Daoy (cell line): ENCODE measurements around the gene TBXT. TPM values are rescaled to one million over a fixed set of nuclear protein-coding genes. Genes with fewer than 3 reads are reported as not detected.
A peak's percentile ranks its signal among the peaks of the same experiment; 100 is the strongest.
"Not testable (repeated sequence)": the region's sequence is repeated elsewhere in the genome, so short reads cannot be mapped to it uniquely, and the experiment has no call there.

Source experiments
- DNase-seq: peaks from one replicate; pipeline ENCODE4 v3.0.0-alpha.2; 2015; ENCODE audit warnings: low read depth
- total RNA-seq: library from RNA; depleted of rRNA; stranded (reverse); fragments of >200 nt; shearing (Covaris generic); gene quantifications from 2 replicates; pipeline ENCODE4 v1.2.3, GENCODE V29; 2014; rRNA removed

Gene TBXT, protein sequence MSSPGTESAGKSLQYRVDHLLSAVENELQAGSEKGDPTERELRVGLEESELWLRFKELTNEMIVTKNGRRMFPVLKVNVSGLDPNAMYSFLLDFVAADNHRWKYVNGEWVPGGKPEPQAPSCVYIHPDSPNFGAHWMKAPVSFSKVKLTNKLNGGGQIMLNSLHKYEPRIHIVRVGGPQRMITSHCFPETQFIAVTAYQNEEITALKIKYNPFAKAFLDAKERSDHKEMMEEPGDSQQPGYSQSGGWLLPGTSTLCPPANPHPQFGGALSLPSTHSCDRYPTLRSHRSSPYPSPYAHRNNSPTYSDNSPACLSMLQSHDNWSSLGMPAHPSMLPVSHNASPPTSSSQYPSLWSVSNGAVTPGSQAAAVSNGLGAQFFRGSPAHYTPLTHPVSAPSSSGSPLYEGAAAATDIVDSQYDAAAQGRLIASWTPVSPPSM
- 0.57 TPM in 1 of 2 replicates, not detected in the other for total RNA-seq

DNA sequence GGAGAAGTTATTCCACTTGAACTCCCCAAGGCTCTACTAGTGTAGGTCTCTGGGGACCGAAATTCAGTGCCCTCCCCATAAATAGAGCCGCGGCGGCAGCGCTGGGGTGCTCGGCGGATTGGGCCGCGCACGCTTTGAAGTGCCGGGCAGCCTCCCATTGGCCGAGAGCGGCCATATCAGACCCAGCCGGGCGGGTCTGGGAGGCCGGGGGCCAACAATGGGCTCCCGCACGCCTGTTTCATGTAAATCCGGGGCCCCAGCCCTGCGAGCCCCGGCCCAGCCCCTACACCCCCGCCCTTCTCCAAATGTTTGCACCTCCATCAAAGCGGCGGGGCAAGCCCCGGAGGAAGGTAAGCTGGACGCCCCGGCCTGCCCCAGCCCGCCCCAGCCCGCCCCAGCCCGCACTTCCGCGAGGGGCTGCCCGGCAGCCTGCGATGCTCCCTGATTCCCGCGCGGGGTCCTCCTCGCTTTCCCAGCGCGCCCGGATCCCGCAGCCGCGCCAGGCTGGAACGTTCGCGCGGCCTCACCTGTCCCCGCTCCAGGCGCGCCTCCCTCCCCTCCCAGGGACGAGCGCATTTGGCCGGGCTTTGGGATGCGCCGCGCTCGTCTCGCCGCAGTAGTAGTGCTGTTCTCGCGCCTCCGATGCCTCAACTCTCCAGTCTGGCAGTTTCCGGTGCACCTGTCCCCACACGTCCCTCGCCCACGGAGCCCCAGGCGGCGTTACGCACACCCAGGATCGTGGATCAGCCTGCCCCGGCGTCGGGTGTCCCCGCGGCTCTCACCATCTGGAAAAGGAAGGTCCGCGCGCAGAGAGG is at the start of gene TBXT:
TSS of gene TBXT (minus strand) at position 51 of the 815 bp plus-strand sequence. CDS start 260 bp downstream, outside the sequence.
- peak; percentile 13 for DNase-seq

DNA sequence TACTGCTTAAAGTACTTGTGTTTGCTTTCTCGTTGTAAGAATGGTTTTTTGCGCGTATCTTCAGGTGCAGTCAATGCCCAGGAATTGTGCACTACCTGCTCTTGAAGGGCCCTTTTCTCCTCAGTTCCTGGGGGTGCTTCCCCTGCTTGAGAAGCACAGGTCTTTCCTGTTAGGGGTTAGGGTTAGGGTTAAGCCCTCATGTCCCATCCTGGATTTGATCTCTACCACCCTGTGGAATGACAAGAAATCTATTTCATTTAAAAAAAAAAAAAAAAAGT is 39.6 kb upstream of the TBXT start:
- DNase-seq = no peak

DNA sequence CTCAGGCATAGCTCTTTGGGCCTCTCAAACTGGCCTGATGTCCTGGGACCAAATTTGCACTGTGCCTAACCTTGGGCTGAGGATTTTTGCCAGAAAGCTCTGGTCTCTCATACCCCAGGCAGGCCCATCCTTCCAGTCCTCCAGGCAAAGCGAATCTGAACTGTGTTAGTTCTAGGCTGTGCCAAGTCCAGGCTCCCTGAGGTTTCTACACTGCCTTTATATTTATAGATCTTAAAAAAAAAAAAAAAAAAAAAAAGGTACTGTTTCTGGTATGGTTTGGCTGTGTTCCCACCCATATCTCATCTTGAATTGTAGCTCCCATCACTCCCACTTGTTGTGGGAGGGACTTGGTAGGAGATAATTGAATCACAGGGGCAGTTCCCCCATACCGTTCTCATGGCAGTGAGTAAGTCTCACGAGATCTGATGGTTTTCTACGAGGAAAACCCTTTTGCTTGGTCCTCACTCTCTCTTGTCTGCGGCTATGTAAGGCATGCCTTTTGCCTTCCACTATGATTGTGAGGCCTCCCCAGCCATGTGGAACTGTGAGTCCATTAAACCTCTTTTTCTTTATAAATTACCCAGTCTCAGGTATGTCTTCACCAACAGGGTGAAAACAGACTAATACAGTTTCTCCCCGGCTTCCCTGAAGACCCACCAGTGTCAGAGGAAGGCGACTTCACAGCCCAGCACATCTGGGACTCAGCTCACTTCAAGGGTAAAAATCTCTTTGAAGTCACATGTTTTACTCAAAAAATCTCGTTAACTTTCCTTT is 39.0 kb upstream of the TBXT start:
- DNase-seq = no peak

DNA sequence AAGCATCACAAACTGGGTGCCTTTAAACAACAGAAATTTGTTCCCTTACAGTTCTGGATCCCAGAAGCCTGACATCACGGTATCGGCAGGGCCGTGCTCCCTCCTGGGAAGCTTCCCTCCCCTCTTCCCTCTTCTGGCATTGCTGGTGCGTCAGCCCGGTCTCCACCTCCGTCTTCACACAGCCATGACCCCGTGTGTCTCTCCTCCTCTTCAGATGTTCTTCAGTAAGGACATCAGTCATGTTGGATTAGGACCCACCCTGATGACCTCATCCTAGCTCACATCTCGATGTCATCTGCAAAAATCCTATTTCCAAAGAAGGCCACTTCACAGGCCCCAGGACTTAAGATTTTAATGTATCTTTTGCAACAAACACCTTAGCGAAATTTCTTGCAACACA is 38.4 kb upstream of the TBXT start:
- DNase-seq = no peak

DNA sequence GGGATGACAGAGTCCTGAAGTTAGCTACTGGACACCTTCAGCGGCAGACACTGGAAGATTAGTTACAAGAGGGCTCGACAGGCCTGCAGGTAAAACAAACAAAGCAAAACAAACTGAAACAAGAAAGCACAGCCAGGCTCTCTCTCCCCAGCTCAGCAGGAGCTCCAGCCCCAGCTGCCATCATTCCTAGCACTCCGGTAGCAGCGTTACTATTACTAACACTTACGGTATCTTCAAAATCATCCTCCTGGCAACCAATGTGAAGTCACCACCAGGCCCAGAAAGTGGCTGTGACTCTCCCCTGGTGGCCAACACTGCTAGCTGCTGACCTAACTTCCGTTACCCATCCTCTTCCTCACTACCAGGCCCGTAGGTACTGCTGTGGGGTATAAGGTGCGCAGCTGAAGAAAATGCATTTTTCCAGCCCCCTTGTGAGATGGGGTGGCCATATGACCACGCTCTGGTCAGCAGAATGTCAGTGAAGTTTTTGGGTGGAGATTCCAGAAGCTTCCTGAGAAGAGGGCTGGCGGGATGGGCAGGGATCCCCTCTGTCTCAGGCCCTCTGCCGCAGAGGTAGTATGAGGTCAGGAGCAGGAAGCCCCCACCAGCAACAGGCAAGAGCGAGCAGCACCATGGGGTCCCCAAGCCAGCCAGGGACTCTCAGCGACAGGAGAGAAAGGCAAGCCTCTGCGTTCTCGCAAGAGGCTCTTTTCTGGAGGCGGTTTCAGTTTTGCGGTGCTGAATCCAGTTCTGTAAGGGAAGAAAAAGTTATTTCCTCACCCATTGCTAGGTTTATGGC is 37.4 kb upstream of the TBXT start:
- no peak for DNase-seq

DNA sequence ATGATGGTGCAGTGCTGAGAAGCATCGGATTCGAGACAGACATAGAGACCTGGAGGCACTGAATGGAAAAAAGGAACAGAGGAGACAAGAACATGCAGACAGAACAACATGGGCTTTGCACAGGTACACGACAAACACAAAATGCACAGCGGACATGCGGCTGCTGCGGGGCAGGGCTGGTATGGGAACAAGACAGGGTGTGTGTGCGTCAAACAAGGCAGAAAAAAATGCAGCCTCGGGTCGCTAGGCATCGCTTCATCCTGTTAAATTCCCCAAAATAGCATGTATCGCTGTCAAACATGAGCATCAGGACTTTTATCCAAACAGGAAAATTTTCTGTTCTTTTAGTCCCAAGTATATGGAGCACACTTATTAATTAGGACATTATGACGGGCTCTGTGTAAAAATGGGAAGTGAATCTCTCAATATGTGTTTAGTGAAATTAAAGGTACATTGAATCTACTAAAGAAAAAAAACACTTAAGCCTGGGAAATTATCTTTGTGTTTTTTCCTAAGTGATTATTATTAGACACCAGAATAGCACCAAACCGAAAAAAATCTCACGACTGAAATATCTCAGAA is 36.1 kb upstream of the TBXT start:
- no peak for DNase-seq

DNA sequence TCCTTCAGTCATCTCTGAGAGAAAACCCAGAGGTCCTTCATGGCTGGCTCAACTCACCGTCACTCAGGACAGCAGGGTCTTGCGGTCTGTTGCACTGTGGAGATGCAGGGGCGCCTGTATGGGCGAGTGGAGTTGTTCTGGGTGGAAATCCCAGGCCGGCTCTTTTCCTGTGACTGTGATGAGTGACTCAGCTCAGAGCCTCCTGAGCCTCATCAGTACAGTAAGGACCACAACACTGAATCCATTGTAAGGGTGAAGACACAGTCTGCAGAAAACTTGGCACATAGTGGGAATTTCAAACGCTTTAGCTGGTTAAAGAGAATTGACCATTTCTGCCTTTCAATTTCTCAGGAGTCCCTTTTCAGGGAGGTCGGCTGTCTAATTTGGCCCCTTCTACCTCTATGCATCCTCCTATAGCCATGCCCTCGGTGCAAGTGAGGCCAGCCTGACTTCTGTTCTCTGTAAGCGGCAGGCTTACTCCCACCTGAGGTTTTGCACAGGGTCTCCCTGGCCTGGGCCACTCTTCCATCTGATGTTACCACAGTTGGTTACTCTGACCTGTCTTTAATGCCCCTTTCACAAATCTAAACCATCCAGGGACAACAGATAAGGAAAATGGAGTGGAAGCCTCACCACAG is 35.5 kb upstream of the TBXT start:
- DNase-seq = no peak

DNA sequence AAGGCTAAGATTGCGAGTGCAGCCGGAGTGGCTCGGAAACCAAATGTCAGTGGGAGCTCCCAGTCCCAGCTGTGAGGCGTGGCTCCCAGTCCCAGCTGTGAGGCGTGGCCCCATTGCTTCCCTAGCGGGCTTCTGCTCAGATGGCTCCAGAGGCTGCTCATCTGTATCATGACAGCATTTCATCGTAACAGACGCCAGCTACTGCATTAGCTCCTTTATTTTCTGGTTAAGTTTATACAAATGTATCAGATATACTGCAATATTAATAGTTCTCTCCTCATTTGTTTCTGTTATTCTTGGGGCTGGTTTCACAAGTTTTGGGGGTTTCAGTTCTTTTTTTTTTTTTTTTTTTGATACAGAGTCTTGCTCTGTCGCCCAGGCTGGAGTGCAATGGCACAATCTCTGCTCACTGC is 34.7 kb upstream of the TBXT start:
- no peak for DNase-seq

DNA sequence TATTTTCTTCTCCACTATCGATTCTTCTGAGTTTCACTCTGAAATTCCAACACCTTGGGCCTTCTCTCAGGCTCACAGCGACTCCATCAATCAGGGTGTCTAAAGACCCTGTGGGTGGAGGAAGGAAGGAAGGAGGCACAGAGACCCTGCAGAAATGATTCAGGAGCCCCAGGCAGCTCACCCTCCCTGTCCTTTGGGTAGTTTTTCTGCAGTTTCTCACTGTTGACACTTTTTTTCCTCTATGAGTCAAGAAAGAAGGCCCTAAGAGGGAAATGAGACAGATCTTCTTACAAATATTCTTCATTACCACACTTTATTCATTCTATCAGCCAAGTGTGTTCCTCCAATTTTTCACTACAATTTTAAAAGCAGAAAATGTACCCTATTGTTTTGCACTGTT is 34.2 kb upstream of the TBXT start:
- DNase-seq = no peak

DNA sequence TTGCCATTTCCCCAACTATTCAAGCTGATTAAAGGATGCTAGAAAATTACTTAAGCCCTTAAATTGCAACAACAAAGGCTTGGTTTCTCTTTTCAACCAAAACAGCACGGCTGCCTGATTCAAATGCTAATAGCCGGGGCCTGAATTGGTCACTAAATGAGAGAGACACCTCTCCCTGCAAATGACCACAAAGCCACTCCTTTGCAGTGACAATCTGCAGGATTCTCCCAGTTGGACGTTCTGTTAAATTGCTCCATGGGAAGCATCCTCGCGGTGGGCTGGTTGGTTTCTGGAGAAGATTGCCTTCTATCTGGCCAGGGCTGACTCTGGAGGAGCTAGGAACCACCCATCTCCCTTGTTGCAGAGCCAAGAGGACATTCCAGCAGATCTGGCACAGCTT is 29.7 kb upstream of the TBXT start:
- no peak for DNase-seq

DNA sequence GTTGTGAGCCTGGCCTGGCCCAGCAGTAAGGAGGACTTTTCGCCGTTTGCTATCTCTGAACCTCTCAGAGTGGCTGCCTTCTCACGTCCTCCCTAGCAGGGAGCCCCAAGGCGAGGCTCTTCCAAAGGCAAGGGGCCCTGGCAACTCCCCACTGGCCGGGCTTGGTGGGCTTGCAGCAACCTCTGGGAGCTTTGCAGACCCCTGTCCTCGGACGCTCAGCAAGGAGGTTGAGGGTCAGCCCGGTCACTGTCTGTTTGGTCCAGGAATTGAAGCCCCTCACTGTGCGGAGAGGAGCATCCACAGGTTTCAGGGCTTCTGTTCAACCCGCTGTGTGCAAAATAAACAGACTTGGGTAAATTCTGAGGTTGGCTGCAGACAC is 28.2 kb upstream of the TBXT start:
- DNase-seq = no peak

DNA sequence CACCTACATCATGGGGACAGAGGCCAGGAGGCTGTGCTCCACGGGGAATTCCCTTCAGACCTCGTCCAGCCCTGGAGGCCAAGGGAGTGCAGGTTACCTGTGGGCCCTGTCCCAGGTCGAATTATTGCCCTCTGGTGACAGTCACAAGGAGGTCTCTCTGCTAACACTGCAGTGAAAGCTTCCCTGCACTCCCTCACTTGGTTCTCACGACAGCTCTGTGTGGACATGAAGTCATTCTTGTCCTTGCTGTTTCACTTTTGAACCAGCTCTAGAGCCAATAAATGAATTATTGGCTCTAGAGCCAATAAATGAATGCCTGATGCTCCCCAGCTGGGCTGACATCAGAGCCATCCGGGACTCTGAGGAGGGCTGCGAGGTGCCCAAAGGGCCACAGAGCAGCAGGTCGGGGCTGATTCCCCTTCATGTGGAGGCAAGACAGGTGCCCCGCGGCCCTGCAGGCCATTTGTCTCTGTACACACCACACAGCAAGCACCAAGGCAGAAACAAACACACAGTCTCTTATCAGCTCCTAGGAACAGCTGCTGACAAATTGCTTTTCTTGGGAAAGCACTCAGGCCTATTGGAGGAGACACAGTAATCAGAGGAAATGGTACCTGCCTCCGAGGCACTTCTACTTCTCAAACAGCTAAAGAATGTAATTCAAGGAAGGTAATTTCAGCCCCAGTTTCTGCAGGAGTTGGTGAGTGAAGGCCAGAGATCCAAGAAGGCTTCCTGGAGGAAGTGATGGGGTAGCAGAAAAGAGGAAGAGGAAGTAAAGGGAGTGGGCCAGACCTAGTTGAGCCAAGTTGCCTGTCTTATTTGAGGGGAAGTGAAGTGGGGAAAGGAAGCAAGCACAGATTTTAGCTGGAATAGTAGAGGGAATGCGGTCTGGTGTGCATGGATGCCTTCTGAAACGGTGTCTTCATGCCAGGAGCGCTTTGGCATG is 27.5 kb upstream of the TBXT start:
- DNase-seq = no peak

DNA sequence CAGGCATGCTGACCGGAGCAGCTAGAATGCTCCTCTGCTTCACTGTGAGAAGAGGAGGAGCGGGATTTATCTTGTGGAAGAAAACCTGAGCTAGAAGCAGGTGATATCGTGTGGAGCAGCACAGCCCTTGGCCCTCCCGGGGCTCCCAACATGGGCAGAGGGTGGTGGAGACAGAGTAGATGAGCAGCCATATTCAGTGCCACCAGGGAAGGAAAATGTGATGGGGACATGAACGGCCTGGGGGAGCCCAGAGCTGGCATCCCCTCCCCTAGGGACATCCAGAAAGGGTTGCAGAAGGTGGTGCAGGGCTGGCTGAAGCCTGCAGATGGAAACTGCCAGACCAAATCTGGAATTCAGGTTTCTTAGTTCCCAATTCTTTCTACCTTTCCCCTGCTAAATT is 24.9 kb upstream of the TBXT start:
- no peak for DNase-seq

DNA sequence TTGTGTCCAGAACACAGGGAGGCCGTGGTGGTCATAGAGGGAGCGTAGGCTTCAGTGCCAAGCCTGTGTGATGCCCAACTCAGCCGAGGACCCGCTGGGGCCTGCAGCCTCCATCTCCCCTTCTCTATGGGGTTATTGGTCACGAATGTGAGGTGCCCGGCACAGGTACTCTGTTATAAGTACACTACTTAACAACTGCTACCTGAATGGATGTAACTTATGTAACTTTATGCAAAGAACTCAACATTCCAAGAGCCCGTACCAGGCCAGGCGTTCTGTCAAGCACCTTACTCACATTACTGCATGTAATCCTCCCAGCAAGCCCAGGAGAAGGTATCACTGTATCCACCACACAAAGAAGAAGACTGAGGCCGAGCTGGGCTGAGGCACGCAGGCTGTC is 24.5 kb upstream of the TBXT start:
- DNase-seq = no peak

DNA sequence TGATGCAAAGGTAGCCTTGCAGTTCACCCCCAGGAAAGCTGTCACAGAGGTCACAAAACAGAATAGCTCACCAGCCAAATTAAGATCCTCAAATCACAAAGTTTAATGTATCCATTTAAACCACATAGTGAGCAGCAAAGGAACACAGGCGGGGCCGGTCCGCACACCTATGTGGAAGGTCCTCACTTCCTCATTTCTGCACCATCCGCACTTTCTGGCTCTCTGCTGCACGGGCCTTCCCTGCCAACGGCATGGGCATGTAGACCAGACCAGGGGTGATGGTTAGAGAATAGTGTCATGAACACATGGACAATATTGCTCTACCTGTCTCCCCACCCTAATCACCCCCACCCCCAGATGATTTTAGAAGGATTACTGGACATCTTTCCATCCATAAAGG is 12.1 kb upstream of the TBXT start:
- DNase-seq = no peak

DNA sequence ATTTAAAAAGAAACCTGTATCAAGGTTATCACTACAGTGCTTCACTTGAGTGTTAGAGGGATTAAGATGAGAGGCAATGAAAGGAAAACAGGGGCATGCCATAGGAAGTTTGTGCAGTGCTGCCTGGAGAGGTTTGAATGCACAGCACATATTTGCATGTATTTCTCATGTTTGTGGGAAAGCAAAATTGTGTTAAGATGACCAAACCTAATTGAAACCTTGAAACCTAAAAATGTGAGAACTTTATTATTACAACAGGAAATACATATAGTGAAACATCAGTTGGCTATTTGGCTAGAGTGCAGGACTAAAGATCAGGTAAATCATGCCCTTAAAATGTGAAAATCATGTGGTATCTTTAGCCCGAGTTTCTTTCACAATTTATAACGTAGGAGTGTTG is 8.5 kb upstream of the TBXT start:
- no peak for DNase-seq

DNA sequence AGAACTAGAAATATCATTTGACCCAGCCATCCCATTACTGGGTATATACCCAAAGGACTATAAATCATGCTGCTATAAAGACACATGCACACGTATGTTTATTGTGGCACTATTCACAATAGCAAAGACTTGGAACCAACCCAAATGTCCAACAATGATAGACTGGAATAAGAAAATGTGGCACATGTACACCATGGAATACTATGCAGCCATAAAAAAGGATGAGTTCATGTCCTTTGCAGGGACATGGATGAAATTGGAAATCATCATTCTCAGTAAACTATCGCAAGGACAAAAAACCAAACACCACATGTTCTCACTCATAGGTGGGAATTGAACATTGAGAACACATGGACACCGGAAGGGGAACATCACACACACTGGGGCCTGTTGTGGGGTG is 7.4 kb upstream of the TBXT start:
- not testable (repeated sequence) for DNase-seq

DNA sequence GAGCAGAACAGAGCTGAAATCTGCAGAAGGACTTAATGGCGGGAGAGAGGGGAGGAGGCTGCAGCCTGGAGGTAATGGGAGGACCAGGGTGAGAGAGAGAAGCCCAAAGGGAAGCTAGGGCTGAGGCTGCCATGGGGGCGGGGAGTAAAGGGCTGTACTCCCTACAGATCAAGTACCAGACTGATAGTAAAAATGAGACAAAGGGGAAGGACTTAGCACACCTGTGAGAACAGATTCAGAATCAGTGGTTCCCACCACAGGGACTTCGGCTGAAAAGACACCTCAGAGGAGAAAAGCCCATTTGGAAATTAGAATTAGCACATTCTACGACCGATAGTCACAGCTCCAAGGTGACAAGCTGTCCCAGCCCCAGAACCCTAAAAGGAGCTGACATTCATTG is 6.4 kb upstream of the TBXT start:
- no peak for DNase-seq

DNA sequence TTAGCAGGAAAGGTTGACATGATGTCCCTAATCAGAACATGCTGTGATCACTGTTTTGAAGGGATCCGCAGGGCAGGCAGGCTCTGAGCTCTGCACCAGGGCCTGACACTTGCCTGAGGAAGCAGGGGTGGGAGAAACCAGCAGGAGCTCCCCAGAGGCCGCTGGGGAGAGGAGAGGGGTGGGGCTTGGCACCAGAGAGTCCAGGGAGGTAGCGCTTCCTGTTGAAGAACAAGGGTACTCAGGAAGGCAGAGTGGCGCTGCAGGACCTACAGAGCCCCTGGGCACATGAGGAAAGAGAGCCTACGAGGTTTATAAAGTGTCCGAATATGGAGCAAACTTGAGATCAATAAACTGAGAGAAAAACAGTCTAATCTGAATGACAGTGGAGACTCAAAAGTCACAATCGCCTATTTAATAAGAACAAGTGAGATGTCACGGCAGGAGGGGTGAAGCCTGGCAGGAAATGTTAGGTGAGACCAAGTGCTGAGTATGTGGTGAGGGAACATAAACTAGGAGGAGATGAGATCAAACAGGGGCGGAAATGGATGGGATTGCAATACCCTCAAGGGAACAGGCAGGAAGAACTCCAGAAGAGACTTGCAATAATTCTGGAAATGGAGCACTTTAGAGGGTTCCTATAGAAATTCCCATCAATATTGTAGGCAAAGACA is 5.8 kb upstream of the TBXT start:
- DNase-seq = peak; percentile 70
